K562 (cell line): ENCODE results near the gene SEC22C. TPM values are rescaled to one million over a fixed set of nuclear protein-coding genes. Genes with fewer than 3 reads are reported as not detected.

Source experiments
- CBFA2T2 ChIP-seq: fragments of 450-650 bp; conservative IDR thresholded peaks from 2 replicates; pipeline ENCODE4 v1.6.1; 2017; ENCODE audit warnings: mild to moderate bottlenecking
- ERF ChIP-seq: fragments of 450-650 bp; formaldehyde crosslinking; IDR thresholded peaks from 2 replicates; pipeline ENCODE4 v1.4.0; 2020; ENCODE audit warnings: mild to moderate bottlenecking, mixed read lengths
- ESRRA ChIP-seq: fragments of 450-650 bp; IDR thresholded peaks from 2 replicates; pipeline ENCODE4 v1.6.1; 2014; ENCODE audit warnings: low read depth, mild to moderate bottlenecking, moderate library complexity, borderline replicate concordance
- FOXJ2 ChIP-seq: fragments of 200-800 bp; sonication (Bioruptor generic); IDR thresholded peaks from 2 replicates; pipeline ENCODE4 v1.6.1; 2016; ENCODE audit warnings: missing genetic modification characterization, missing compliant biosample characterization
- GABPA ChIP-seq: fragments of 200-800 bp; sonication (Bioruptor generic); conservative IDR thresholded peaks from 2 replicates; pipeline ENCODE4 v1.6.1; 2016; ENCODE audit warnings: low read depth, missing genetic modification characterization, missing compliant biosample characterization
- ILF3 ChIP-seq: fragments of 450-650 bp; IDR thresholded peaks from 2 replicates; pipeline ENCODE4 v1.6.1; 2018; ENCODE audit warnings: antibody characterized with exemption, mild to moderate bottlenecking, moderate library complexity, borderline replicate concordance
- KLF13 ChIP-seq: fragments of 450-650 bp; IDR thresholded peaks from 2 replicates; pipeline ENCODE4 v1.6.1; 2016; ENCODE audit warnings: missing genetic modification characterization, low read depth, mild to moderate bottlenecking, missing compliant biosample characterization, moderate library complexity, borderline replicate concordance
- LARP7 ChIP-seq: fragments of 450-650 bp; IDR thresholded peaks from 2 replicates; pipeline ENCODE4 v1.6.1; 2016
- POLR2G ChIP-seq: fragments of 200-400 bp; formaldehyde crosslinking; IDR thresholded peaks from 2 replicates; pipeline ENCODE4 v1.6.1; 2017; ENCODE audit warnings: low read depth, mild to moderate bottlenecking, antibody characterized with exemption, low read length, moderate library complexity
- PURB ChIP-seq: sonication (generic); formaldehyde crosslinking; IDR thresholded peaks from 2 replicates; pipeline ENCODE4 v1.9.0; 2021; ENCODE audit warnings: low read depth, mild to moderate bottlenecking, missing genetic modification reagents
- SREBF2 ChIP-seq: sonication (generic); formaldehyde crosslinking; IDR thresholded peaks from 2 replicates; pipeline ENCODE4 v1.4.0; 2020; ENCODE audit warnings: mild to moderate bottlenecking, missing genetic modification reagents
- TEAD1 ChIP-seq, 2 experiments: fragments of 450-650 bp in 1 of 2; sonication (generic) in 1 of 2; formaldehyde crosslinking; IDR thresholded peaks; 2 replicates each; pipeline versions ENCODE4 v1.4.0 to v1.8.0; 2020 to 2022; ENCODE audit warnings: mild to moderate bottlenecking in 2 of 2, missing genetic modification reagents in 1 of 2
- YBX1 ChIP-seq: fragments of 450-650 bp; IDR thresholded peaks from 2 replicates; pipeline ENCODE4 v1.7.1; 2016; ENCODE audit warnings: mild to moderate bottlenecking
- ZNF217 ChIP-seq: sonication (generic); formaldehyde crosslinking; IDR thresholded peaks from 2 replicates; pipeline ENCODE4 v1.8.0; 2022; ENCODE audit warnings: mild to moderate bottlenecking, missing genetic modification reagents
- ZNF766 ChIP-seq: fragments of 200-800 bp; sonication (Bioruptor generic); conservative IDR thresholded peaks from 2 replicates; pipeline ENCODE4 v1.6.1; 2016; ENCODE audit warnings: missing genetic modification characterization, missing compliant biosample characterization
- ZNF785 ChIP-seq: fragments of 250-450 bp; sonication (Bioruptor Pico); IDR thresholded peaks from 2 replicates; pipeline ENCODE4 v1.4.0; 2020; ENCODE audit warnings: mild to moderate bottlenecking
- polyA plus RNA-seq, 8 experiments: library from polyadenylated mRNA; depleted of rRNA in 4 of 8; stranded (reverse) in 5 of 8; unstranded in 3 of 8; fragments of >200 nt; fragmentation: Nextera tagmentation in 2 of 8; fragmentation: Illumina TruSeq in 1 of 8; extraction: Ambion mirVana in 2 of 8; extraction: Trizol in 1 of 8; gene quantifications; 2 replicates each; pipeline versions ENCODE4 v1.2.1 to v1.2.3, GENCODE V29; 2011 to 2014; ENCODE audit warnings: inconsistent platforms in 1 of 8, missing spikeins in 1 of 8
- total RNA-seq, 7 experiments: library from RNA; depleted of rRNA in 6 of 7; stranded (reverse); fragments of >200 nt in 6 of 7; fragmentation: Illumina TruSeq in 2 of 7; extraction: Trizol in 2 of 7; gene quantifications; 2 replicates each; pipeline versions ENCODE4 v1.2.1 to v1.2.3, GENCODE V29; 2011 to 2021; ENCODE audit warnings: low replicate concordance in 1 of 7
- TF ChIP-seq, protein P1 (sequence below): fragments of 250-450 bp; sonication (Bioruptor Pico); IDR thresholded peaks from 2 replicates; pipeline ENCODE4 v1.4.0; 2020; ENCODE audit warnings: mild to moderate bottlenecking, moderate library complexity
- TF ChIP-seq, protein P2 (sequence below), 2 experiments: fragments of 450-650 bp in 1 of 2; sonication (generic) in 1 of 2; formaldehyde crosslinking; conservative IDR thresholded peaks; 2 replicates each; pipeline versions ENCODE4 v1.4.0 to v1.8.1; 2020 to 2022; ENCODE audit warnings: mild to moderate bottlenecking in 1 of 2, missing genetic modification reagents in 1 of 2
- TF ChIP-seq, protein P3 (sequence below): sonication (generic); formaldehyde crosslinking; IDR thresholded peaks from 2 replicates; pipeline ENCODE4 v1.4.0; 2020; ENCODE audit warnings: mild to moderate bottlenecking, missing genetic modification reagents

Gene SEC22C
- total and polyA plus RNA-seq, 9 of the 15 experiments (the other 6 are each of a cell fraction or from before 2014, with no cell fraction given) = 35.6 to 68.4 (median 50.7) TPM

DNA sequence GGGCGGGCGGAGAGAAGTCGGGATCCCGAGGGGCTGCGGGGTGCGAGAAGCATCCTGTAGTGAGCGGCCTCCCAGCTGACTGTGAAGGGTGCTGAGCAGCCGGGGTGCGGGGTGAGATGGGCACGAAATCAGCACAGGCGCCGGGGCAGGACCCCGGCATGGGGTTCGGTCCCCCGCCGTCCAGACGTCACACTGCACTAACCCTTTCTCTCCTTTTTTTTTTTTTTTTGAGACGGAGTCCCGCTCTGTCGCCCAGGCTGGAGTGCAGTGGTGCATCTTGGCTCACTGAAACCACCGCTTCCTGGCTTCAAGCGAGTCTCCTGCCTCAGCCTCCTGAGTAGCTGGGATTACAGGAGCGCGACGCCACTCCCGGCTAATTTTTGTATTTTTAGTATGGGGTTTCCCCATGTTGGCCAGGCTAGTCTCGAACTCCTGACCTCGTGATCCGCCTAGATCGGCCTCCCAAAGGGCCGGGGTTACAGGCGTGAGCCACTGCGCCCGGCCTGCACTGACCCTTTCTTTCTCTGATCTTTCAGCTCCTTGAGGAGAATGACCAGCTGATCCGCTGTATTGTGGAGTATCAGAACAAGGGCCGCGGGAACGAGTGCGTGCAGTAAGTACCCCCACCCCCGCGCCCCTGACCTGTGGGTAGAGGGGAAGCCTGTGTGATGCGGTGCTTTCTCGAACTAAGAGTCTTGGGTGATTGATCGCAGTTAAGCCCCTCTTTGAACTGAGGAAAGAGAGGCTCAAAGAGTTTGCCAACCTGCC is 9.4 kb upstream of the SEC22C start (continued):
- TF ChIP-seq, protein P1, sequence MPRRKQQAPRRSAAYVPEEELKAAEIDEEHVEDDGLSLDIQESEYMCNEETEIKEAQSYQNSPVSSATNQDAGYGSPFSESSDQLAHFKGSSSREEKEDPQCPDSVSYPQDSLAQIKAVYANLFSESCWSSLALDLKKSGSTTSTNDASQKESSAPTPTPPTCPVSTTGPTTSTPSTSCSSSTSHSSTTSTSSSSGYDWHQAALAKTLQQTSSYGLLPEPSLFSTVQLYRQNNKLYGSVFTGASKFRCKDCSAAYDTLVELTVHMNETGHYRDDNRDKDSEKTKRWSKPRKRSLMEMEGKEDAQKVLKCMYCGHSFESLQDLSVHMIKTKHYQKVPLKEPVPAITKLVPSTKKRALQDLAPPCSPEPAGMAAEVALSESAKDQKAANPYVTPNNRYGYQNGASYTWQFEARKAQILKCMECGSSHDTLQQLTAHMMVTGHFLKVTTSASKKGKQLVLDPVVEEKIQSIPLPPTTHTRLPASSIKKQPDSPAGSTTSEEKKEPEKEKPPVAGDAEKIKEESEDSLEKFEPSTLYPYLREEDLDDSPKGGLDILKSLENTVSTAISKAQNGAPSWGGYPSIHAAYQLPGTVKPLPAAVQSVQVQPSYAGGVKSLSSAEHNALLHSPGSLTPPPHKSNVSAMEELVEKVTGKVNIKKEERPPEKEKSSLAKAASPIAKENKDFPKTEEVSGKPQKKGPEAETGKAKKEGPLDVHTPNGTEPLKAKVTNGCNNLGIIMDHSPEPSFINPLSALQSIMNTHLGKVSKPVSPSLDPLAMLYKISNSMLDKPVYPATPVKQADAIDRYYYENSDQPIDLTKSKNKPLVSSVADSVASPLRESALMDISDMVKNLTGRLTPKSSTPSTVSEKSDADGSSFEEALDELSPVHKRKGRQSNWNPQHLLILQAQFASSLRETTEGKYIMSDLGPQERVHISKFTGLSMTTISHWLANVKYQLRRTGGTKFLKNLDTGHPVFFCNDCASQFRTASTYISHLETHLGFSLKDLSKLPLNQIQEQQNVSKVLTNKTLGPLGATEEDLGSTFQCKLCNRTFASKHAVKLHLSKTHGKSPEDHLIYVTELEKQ (CRISPR knock-in tag) = no peak
- no peak for TF ChIP-seq KLF13 (tag)
- TF ChIP-seq, protein P2, sequence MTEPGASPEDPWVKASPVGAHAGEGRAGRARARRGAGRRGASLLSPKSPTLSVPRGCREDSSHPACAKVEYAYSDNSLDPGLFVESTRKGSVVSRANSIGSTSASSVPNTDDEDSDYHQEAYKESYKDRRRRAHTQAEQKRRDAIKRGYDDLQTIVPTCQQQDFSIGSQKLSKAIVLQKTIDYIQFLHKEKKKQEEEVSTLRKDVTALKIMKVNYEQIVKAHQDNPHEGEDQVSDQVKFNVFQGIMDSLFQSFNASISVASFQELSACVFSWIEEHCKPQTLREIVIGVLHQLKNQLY (CRISPR knock-in tag; conservative IDR thresholded peaks at IDR 0.05) = no peak
- TF ChIP-seq YBX1 = no peak
- TF ChIP-seq CBFA2T2 = no peak
- no peak for TF ChIP-seq FOXJ2
- no peak for TF ChIP-seq SREBF2 (CRISPR knock-in tag)
- 0 out of 2 replicates have a peak, but pooled peaks have one; percentile 26 for TF ChIP-seq GABPA
- no peak for TF ChIP-seq ERF
- no peak for TF ChIP-seq ZNF217 (CRISPR knock-in tag)
- no peak for TF ChIP-seq ILF3
- peak; percentile 68; the same call in 1 of the 2 replicates for TF ChIP-seq LARP7
- TF ChIP-seq ESRRA = no peak
- no peak for TF ChIP-seq ZNF785 (CRISPR knock-in tag)
- TF ChIP-seq PURB (CRISPR knock-in tag) = no peak
- peak; percentile 77 for TF ChIP-seq POLR2G
- no peak for TF ChIP-seq ZNF766 (CRISPR knock-in tag)
- TF ChIP-seq, protein P3, sequence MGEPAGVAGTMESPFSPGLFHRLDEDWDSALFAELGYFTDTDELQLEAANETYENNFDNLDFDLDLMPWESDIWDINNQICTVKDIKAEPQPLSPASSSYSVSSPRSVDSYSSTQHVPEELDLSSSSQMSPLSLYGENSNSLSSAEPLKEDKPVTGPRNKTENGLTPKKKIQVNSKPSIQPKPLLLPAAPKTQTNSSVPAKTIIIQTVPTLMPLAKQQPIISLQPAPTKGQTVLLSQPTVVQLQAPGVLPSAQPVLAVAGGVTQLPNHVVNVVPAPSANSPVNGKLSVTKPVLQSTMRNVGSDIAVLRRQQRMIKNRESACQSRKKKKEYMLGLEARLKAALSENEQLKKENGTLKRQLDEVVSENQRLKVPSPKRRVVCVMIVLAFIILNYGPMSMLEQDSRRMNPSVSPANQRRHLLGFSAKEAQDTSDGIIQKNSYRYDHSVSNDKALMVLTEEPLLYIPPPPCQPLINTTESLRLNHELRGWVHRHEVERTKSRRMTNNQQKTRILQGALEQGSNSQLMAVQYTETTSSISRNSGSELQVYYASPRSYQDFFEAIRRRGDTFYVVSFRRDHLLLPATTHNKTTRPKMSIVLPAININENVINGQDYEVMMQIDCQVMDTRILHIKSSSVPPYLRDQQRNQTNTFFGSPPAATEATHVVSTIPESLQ = no peak
- 0 out of 4 replicates have a peak, but pooled peaks of 1 of the 2 experiments have one; percentile 25 for TF ChIP-seq TEAD1 (CRISPR knock-in tag; IDR thresholded peaks at IDR 0.05)
